GM19468 (cell line): ENCODE results near the gene GADD45A.

Experiments used
- ATAC-seq: cut with Tn5 transposase; IDR thresholded peaks from one replicate; pipeline ENCODE4 v1.9.1; 2021; ENCODE audit warnings: mild to moderate bottlenecking, moderate library complexity, moderate number of reproducible peaks; ENCODE audit not compliant: unreplicated experiment; ENCODE audit errors: extremely low read depth

The GADD45A gene

GRCh38 chr1:67687198-67687545, 2.2 kb downstream of the GADD45A start:
- no peak for ATAC-seq

GRCh38 chr1:67687649-67688048, 2.6 kb downstream of the GADD45A start:
- no peak for ATAC-seq

DNA sequence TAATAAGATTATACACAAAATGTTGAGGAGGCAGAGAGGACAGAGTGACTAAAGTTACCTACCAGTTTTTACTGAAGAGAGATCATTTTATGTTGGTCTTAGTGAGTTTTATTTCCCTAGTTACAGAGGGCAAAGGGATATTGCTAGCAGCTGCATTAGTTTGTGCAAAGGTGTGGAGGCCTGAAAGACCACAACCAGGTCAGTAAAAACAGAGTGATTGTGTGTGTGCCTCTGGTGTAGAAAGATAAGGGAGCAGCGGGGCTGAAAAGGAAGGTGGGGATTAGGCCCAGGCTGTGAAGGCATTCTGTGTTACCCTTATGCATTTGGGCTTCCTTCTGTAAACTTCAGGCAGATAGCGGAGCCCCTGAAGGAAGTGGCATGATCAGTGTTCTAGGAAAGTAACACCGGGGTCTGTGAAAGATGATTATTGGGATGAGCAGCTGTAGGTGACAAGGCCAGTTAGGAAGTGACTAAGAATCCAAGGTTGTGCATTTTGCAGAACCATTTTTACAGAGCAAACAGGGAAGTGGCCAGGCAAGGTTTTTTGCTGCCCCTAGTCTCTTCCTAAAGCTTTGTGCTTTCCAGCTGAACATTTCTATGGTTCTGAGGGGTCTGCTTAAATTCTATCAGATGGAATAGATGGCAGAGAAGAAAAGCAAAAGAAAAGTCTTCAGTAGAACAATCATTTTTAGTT, 3.7 kb downstream of the GADD45A start:
- ATAC-seq: no peak

GRCh38 chr1:67689267-67690017, 4.4 kb downstream of the GADD45A start:
- ATAC-seq: no peak

- no peak for ATAC-seq
Observed at GRCh38 chr1:67690018-67690363, 5.0 kb downstream of the GADD45A start.

DNA sequence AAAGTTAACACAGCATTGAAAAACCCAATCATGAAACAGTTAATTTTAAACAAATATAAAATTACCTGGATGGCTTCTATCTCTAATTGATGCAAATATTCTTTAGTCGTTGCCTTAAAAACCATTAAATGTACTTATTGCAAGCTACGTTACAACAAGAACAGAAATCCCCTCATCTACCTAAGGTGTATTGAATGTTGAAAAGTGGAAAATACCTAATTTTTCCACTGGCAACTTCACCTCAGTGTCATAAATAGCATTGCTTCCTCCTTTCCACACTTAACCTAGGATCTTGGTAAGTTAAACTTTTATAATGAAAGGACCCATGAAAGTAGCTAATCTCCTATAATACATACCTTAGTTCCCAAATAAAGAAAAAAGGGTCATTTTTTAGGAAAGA, 5.4 kb downstream of the GADD45A start:
- no peak for ATAC-seq

- no peak for ATAC-seq
Observed at GRCh38 chr1:67691712-67692111, 6.7 kb downstream of the GADD45A start.

- ATAC-seq: no peak
Observed at GRCh38 chr1:67695963-67696362, 11.0 kb downstream of the GADD45A start.

GRCh38 chr1:67696708-67697107, 11.7 kb downstream of the GADD45A start:
- ATAC-seq: no peak

DNA sequence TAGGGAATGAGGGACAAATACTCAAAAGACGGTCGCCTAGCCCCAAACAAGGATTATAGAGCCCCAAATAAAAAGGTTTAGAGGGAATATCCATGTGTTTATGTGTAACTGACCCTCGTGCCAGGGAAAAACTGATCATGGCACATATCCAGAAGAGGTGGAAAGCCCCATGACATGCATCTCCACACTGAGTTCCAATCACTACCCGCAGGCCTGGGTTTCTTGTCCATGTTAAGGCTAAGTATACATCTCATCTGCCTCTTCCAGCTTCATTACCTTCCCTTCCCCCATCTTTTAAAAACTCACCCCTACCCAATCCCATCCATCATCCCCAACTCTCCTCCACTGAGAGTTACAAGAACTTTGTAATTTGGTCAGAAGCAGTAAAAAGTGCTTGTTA, 15.2 kb downstream of the GADD45A start:
- no peak for ATAC-seq

- no peak for ATAC-seq
Observed at GRCh38 chr1:67700692-67701410, 15.8 kb downstream of the GADD45A start.

- ATAC-seq: no peak
Observed at GRCh38 chr1:67701876-67702275, 16.9 kb downstream of the GADD45A start.

GRCh38 chr1:67704351-67704750, 19.4 kb downstream of the GADD45A start:
- no peak for ATAC-seq

DNA sequence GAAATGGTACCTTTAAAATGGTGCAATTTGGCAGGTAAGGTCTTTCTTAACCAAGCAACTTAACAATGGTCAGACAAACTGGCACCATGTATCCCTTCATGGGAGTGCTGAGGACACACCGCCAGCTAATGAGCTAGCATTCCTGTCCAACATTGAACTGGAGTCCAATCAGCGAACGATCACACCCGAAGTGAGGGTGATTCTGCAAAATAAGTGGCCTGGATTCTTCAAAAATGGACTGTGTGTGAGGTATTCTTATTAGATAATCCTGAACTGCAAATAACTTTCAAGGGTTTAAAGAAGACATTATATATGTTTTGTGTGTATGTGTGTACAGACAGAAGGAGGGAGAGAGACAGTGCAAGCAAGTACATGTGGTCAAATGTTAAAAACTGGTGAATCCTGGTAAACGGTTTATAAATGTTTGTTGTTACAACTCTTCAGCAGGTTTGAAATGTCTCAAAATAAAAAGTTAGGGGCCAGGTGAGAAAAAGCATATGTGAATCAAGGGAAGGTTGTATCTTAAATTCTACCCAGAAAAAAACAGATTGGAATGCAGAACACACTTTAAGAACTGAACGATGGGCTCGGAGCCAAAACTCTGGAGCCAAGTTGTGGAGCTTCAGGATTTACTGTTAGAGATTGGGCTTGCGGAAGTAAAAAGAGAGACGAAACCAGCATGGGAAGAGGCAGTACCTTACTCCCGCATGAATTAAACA, 20.9 kb downstream of the GADD45A start:
- ATAC-seq: no peak

GRCh38 chr1:67708606-67709005, 23.6 kb downstream of the GADD45A start:
- ATAC-seq: no peak

- ATAC-seq: no peak
Observed at GRCh38 chr1:67710417-67710816, 25.4 kb downstream of the GADD45A start.

DNA sequence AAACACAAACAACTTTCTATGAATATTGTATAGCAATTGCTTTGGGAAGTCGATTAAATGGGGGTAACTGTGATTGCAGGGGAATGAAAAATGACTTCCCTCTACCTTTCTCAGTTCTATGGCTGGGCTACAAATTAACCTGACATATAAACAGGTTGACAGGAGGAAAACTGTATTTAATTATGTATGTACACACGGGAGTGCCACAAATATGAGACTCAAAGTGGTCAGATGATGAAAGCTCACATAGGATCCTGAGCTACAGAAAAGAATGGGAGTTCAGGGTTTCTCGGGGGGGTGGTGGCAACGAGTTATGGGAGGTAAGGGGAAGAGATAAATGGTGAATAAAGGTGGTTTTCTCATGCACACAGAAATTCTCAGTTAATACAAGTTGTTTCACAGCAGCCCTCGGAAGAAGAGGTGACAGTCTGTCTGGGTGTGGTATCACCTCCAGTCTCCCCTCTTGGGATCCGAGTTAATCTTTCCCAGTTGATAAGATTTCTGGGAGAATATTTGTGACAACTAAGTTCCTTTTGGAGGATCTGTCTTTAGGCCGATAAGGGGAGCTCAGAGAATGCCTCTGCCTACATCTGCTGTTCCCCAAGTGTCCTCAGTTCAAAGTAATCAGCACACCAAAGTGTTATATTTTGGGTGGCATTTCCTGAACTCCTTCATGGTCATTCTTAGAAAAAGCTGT, 26.3 kb downstream of the GADD45A start:
- ATAC-seq: no peak

DNA sequence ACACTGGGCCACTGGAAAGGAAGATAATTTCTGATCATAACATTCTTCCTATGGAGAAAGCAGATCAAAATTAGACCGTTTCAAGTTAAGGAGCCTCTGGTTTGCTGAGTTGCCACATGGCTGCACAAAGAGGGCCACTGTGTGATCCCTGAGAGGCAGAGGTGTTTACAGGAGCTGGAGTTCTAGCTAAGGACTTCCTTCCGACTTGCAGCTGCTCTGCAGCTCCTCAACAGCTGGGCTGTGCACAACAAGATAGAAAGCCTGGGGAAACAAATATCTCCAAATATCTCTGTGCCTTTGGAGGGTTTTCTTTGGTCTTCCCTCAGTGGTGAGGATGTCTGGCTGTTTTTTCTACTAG, 26.8 kb downstream of the GADD45A start:
- ATAC-seq: no peak

GRCh38 chr1:67713057-67713846, 28.3 kb downstream of the GADD45A start:
- no peak for ATAC-seq

- no peak for ATAC-seq
Observed at GRCh38 chr1:67715819-67716218, 30.8 kb downstream of the GADD45A start.
